IMR-90 (cell line): ENCODE measurements around the gene RNASEH2B.

Experiments used
- CHD1 ChIP-seq: IDR thresholded peaks from 2 replicates; pipeline ENCODE4 v1.6.1; 2012; ENCODE audit warnings: low read depth, low read length, improper control_type of control experiment
- CTCF ChIP-seq: conservative IDR thresholded peaks from 2 replicates; pipeline ENCODE4 v1.5.1; 2012; ENCODE audit warnings: mild to moderate bottlenecking, low read depth, low read length, improper control_type of control experiment
- MXI1 ChIP-seq: IDR thresholded peaks from 2 replicates; pipeline ENCODE4 v1.6.1; 2012; ENCODE audit warnings: low read depth, mild to moderate bottlenecking, low read length, moderate library complexity, borderline replicate concordance
- POLR2A ChIP-seq: IDR thresholded peaks from 2 replicates; pipeline ENCODE4 v1.6.1; 2012; ENCODE audit warnings: mild to moderate bottlenecking, low read depth, low read length

DNA sequence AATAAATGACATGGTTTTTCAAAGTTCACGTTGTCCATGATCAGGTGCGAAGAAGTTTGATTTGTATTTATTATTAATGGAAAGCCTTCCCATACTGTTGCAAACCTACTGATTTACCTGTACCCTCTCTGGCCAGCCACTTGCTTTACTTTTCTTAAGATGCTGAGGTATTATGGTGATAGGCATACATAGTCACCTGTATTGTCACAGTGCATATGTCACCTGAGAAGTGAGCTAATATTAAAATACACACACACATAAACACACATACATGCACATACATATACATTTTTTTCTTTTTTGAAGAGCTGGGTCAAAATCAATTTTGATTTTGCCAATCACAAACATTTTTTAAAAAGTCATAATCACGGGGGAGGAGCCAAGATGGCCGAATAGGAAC is 72.1 kb downstream of the RNASEH2B start:
- TF ChIP-seq POLR2A = no peak
- no peak for TF ChIP-seq CHD1
- no peak for TF ChIP-seq CTCF
- no peak for TF ChIP-seq MXI1
